Measurements from ENCODE around the gene DCAF5.

Gene DCAF5

GRCh38 chr14:69014829-69015259 lies 138.1 kb downstream of the DCAF5 start:
- Histone ChIP-seq H2AFZ (ENCODE audit: low read depth, low read length) (no peak overlapping the region), H4K20me1 (ENCODE audit: insufficient read depth, low read length) (no peaks in the 10 kb centered on the region), H3K79me2 (ENCODE audit: low read length) (no peaks in the 10 kb centered on the region), H3K4me1 (ENCODE audit: low read length) (no peaks in the 10 kb centered on the region), H3K9me3 (ENCODE audit: insufficient read depth, low read length) (no peaks in the 10 kb centered on the region), H3K27me3 (ENCODE audit: low read depth, low read length) (no peaks in the 10 kb centered on the region), H3K36me3 (replicated peaks; ENCODE audit: low read depth, low read length) (no peaks in the 10 kb centered on the region), H3K27ac (ENCODE audit: low read length) (no peak overlapping the region), H3K4me3 (ENCODE audit: low read length) (no peak overlapping the region), H3K4me2 (ENCODE audit: low read length) (no peak overlapping the region), H3K9ac (ENCODE audit: low read length) (no peak overlapping the region)
- no peak for TF ChIP-seq CTCF (IDR thresholded peaks at IDR 0.05; ENCODE audit: low read depth, low read length)
- TF ChIP-seq EZH2phosphoT487 (IDR thresholded peaks at IDR 0.05; ENCODE audit: low read depth), result no peak

GRCh38 chr14:69013943-69014782 lies 138.8 kb downstream of the DCAF5 start:
- H3K9ac ChIP-seq (ENCODE audit: low read length), result no peak overlapping the region
- no peaks in the 10 kb centered on the region for H4K20me1 ChIP-seq (ENCODE audit: insufficient read depth, low read length)
- no peak overlapping the region for H2AFZ ChIP-seq (ENCODE audit: low read depth, low read length)
- H3K27ac ChIP-seq (ENCODE audit: low read length), result no peak overlapping the region
- no peak overlapping the region for H3K4me3 ChIP-seq (ENCODE audit: low read length)
- no peak overlapping the region for H3K4me2 ChIP-seq (ENCODE audit: low read length)
- no peaks in the 10 kb centered on the region for H3K27me3 ChIP-seq (ENCODE audit: low read depth, low read length)
- no peaks in the 10 kb centered on the region for H3K4me1 ChIP-seq (ENCODE audit: low read length)
- no peaks in the 10 kb centered on the region for H3K9me3 ChIP-seq (ENCODE audit: insufficient read depth, low read length)
- H3K79me2 ChIP-seq (ENCODE audit: low read length), result no peaks in the 10 kb centered on the region
- TF ChIP-seq EZH2phosphoT487 (IDR thresholded peaks at IDR 0.05; ENCODE audit: low read depth), result no peak
- TF ChIP-seq CTCF (IDR thresholded peaks at IDR 0.05; ENCODE audit: low read depth, low read length), result no peak
- H3K36me3 ChIP-seq (replicated peaks; ENCODE audit: low read depth, low read length), result no peaks in the 10 kb centered on the region

- Histone ChIP-seq H3K4me2 (ENCODE audit: low read length) (no peak overlapping the region), H3K4me3 (ENCODE audit: low read length) (no peak overlapping the region), H3K4me1 (ENCODE audit: low read length) (no peaks in the 10 kb centered on the region), H3K79me2 (ENCODE audit: low read length) (no peaks in the 10 kb centered on the region), H3K27ac (ENCODE audit: low read length) (no peak overlapping the region), H3K36me3 (replicated peaks; ENCODE audit: low read depth, low read length) (no peaks in the 10 kb centered on the region), H4K20me1 (ENCODE audit: insufficient read depth, low read length) (no peaks in the 10 kb centered on the region), H3K27me3 (ENCODE audit: low read depth, low read length) (no peaks in the 10 kb centered on the region), H2AFZ (ENCODE audit: low read depth, low read length) (no peak overlapping the region), H3K9ac (ENCODE audit: low read length) (no peak overlapping the region), H3K9me3 (ENCODE audit: insufficient read depth, low read length) (no peaks in the 10 kb centered on the region)
- TF ChIP-seq CTCF (IDR thresholded peaks at IDR 0.05; ENCODE audit: low read depth, low read length) (no peak), EZH2phosphoT487 (IDR thresholded peaks at IDR 0.05; ENCODE audit: low read depth) (no peak)
These were observed 140.5 kb downstream of the DCAF5 start for GRCh38 chr14:69012256-69012953.

GRCh38 chr14:69010648-69011047 lies 142.3 kb downstream of the DCAF5 start:
- Histone ChIP-seq H3K4me2 (ENCODE audit: low read length) (no peak overlapping the region), H3K79me2 (ENCODE audit: low read length) (no peaks in the 10 kb centered on the region), H3K36me3 (replicated peaks; ENCODE audit: low read depth, low read length) (no peaks in the 10 kb centered on the region), H4K20me1 (ENCODE audit: insufficient read depth, low read length) (no peaks in the 10 kb centered on the region), H3K4me3 (ENCODE audit: low read length) (no peak overlapping the region), H3K9ac (ENCODE audit: low read length) (no peak overlapping the region), H3K27ac (ENCODE audit: low read length) (no peak overlapping the region), H3K27me3 (ENCODE audit: low read depth, low read length) (peaks cover 2% of the 10 kb centered on the region; the same call in 1 of the 2 replicates), H2AFZ (ENCODE audit: low read depth, low read length) (no peak overlapping the region), H3K4me1 (ENCODE audit: low read length) (no peaks in the 10 kb centered on the region), H3K9me3 (ENCODE audit: insufficient read depth, low read length) (no peaks in the 10 kb centered on the region)
- no peak for TF ChIP-seq CTCF (IDR thresholded peaks at IDR 0.05; ENCODE audit: low read depth, low read length)
- no peak for TF ChIP-seq EZH2phosphoT487 (IDR thresholded peaks at IDR 0.05; ENCODE audit: low read depth)
